ENCODE results near the gene IMP4. TPM values are rescaled to one million over a fixed set of nuclear protein-coding genes. Genes with fewer than 3 reads are reported as not detected.

Gene IMP4
- total and polyA plus RNA-seq, 2 of the 8 experiments (the other 6 are each of a cell fraction or from before 2014, with no cell fraction given) = 96.8 to 194 TPM

DNA sequence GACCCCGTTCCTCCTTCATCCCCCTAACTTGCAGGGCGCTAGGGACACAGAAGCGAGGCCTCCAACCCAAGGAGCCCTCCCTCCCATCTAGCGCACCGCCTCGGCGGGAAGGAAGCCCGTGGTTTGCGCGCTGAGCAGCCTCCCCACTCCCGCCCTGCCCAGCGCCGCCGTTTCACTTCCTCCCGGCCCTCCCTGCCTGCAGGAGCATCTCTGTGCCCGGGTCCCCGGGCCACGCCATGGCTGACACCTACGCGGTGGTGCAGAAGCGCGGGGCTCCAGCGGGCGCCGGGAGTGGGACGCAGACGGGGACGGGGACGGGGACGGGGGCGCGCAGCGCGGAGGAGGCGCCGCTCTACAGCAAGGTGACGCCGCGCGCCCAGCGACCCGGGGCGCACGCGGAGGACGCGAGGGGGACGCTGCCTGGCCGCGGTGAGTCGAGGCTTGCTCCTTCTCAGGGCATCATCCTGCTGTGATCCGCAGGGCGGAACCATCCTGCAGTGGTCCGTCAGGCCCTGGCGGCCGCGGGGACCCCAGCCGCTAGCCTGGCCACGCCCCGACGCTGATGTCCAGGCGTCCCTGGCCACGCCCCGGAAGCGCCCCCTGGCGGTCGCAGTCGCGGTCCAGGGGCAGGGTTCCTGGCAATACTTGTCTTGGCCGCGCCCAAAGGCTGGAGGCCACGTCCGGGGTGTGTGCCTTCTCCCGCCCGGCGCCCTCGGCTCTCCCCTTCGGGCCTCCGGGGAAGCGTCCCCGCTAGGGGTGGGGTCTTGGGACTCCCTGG is 29.5 kb downstream of the IMP4 start (continued):
- TF ChIP-seq, protein P1, sequence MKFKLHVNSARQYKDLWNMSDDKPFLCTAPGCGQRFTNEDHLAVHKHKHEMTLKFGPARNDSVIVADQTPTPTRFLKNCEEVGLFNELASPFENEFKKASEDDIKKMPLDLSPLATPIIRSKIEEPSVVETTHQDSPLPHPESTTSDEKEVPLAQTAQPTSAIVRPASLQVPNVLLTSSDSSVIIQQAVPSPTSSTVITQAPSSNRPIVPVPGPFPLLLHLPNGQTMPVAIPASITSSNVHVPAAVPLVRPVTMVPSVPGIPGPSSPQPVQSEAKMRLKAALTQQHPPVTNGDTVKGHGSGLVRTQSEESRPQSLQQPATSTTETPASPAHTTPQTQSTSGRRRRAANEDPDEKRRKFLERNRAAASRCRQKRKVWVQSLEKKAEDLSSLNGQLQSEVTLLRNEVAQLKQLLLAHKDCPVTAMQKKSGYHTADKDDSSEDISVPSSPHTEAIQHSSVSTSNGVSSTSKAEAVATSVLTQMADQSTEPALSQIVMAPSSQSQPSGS (IDR thresholded peaks at IDR 0.05; ENCODE audit: low read length) = no peak
- TF ChIP-seq CREB1 (IDR thresholded peaks at IDR 0.05) = peak; percentile 78
- TF ChIP-seq EGR1 (IDR thresholded peaks at IDR 0.05; ENCODE audit: borderline replicate concordance, low read depth, low read length) = 0 out of 2 replicates have a peak, but pooled peaks have one; percentile 47
- TF ChIP-seq KDM4A (IDR thresholded peaks at IDR 0.05; ENCODE audit: low read depth, low read length, severe bottlenecking) = peak; percentile 98
- no peak for TF ChIP-seq HDAC2 (IDR thresholded peaks at IDR 0.05; ENCODE audit: borderline replicate concordance in 1 of 2, low read depth in 2 of 2, low read length in 2 of 2)
- peak; percentile 3 to 63; a peak in 1 of 4 replicates for TF ChIP-seq SIN3A (conservative IDR thresholded peaks at IDR 0.05 in 1 of 2, IDR thresholded peaks at IDR 0.05 in 1 of 2; ENCODE audit: low read depth in 1 of 2, low read length in 2 of 2)
- peak; percentile 67 for TF ChIP-seq TAF7 (optimal IDR thresholded peaks at IDR 0.05; ENCODE audit: borderline replicate concordance, low read depth, low read length)
- TF ChIP-seq EP300 (IDR thresholded peaks at IDR 0.05; ENCODE audit: borderline replicate concordance in 1 of 2, low read depth in 2 of 2, low read length in 2 of 2) = peak in 1 of 2 experiments; percentile 2; a peak in 1 of 3 replicates
- TF ChIP-seq SP4 (IDR thresholded peaks at IDR 0.05; ENCODE audit: low read length) = 0 out of 2 replicates have a peak, but pooled peaks have one; percentile 26
- TF ChIP-seq, protein P2, sequence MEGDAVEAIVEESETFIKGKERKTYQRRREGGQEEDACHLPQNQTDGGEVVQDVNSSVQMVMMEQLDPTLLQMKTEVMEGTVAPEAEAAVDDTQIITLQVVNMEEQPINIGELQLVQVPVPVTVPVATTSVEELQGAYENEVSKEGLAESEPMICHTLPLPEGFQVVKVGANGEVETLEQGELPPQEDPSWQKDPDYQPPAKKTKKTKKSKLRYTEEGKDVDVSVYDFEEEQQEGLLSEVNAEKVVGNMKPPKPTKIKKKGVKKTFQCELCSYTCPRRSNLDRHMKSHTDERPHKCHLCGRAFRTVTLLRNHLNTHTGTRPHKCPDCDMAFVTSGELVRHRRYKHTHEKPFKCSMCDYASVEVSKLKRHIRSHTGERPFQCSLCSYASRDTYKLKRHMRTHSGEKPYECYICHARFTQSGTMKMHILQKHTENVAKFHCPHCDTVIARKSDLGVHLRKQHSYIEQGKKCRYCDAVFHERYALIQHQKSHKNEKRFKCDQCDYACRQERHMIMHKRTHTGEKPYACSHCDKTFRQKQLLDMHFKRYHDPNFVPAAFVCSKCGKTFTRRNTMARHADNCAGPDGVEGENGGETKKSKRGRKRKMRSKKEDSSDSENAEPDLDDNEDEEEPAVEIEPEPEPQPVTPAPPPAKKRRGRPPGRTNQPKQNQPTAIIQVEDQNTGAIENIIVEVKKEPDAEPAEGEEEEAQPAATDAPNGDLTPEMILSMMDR (IDR thresholded peaks at IDR 0.05; ENCODE audit: control extremely low read depth in 1 of 3, insufficient read depth in 1 of 3, low read depth in 1 of 3, low read length in 3 of 3) = peak; percentile 79 to 87 (median 82)
- TF ChIP-seq TBP (IDR thresholded peaks at IDR 0.05; ENCODE audit: low read depth, low read length) = peak; percentile 64; the same call in 1 of the 2 replicates
- TF ChIP-seq HDAC6 (IDR thresholded peaks at IDR 0.05; ENCODE audit: low read depth, low read length) = no peak
- TF ChIP-seq, protein P3, sequence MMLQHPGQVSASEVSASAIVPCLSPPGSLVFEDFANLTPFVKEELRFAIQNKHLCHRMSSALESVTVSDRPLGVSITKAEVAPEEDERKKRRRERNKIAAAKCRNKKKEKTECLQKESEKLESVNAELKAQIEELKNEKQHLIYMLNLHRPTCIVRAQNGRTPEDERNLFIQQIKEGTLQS (IDR thresholded peaks at IDR 0.05; ENCODE audit: insufficient read depth, low read depth, low read length) = no peak
- TF ChIP-seq, protein P4, sequence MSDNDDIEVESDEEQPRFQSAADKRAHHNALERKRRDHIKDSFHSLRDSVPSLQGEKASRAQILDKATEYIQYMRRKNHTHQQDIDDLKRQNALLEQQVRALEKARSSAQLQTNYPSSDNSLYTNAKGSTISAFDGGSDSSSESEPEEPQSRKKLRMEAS (IDR thresholded peaks at IDR 0.05) = peak; percentile 69; the same call in 1 of the 2 replicates
- TF ChIP-seq RBBP5 (IDR thresholded peaks at IDR 0.05; ENCODE audit: borderline replicate concordance, low read depth, low read length) = peak; percentile 79; the same call in 1 of the 2 replicates
- peak; percentile 45; the same call in 1 of the 2 replicates for TF ChIP-seq GABPA (IDR thresholded peaks at IDR 0.05; ENCODE audit: borderline replicate concordance, insufficient read depth, low read length)
- TF ChIP-seq CHD2 (IDR thresholded peaks at IDR 0.05; ENCODE audit: low read length) = no peak; the same call in 1 of the 2 replicates

All from H1 (cell line).